ENCODE measurements around the gene TSPAN5.
A peak's percentile ranks its signal among the peaks of the same experiment; 100 is the strongest.
"Not testable (repeated sequence)": the region's sequence is repeated elsewhere in the genome, so short reads cannot be mapped to it uniquely, and the experiment has no call there.

The TSPAN5 gene

DNA sequence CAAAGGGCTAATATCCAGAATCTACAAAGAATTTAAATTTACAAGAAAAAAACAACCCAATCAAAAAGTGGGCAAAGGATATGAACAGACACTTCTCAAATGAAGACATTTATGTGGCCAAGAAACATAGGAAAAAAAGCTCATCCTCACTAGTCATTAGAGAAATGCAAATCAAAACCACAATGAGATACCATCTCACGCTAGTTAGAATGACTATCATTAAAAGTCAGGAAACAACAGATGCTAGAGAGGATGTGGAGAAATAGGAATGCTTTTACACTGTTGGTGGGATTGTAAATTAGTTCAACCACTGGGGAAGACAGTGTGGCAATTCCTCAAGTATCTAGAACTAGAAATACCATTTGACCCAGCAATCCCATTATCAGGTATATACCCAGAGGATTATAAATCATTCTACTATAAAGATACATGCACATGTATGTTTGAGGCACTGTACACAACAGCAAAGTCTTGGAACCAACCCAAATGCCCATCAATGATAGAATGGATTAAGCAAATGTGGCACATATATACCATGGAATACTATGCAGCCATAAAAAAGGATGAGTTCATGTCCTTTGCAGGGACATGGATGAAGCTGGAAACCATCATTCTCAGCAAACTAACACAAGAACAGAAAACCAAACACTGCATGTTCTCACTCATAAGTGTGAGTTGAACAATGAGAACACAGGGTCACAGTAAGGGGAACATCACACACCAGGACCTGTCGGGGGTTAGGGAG is 197.1 kb downstream of the TSPAN5 start:
- not testable (repeated sequence) for DNase-seq (ENCODE audit: low read depth)

DNA sequence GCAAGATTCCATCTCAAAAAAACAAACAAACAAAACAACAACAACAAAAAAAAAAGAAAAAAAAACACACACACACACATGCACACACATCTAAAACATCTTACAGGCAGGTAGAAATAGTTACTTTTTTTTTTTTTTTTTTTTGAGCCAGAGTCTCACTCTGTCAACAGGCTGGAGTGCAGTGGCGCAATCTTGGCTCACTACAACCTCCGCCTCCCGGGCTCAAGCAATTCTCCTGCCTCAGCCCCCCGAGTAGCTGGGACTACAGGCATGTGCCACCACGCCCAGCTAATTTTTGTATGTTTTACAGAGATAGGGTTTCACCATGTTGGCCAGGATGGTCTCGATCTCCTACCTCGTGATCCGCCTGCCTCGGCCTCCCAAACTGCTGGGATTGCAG is 201.0 kb downstream of the TSPAN5 start:
- not testable (repeated sequence) for DNase-seq (ENCODE audit: low read depth)

DNA sequence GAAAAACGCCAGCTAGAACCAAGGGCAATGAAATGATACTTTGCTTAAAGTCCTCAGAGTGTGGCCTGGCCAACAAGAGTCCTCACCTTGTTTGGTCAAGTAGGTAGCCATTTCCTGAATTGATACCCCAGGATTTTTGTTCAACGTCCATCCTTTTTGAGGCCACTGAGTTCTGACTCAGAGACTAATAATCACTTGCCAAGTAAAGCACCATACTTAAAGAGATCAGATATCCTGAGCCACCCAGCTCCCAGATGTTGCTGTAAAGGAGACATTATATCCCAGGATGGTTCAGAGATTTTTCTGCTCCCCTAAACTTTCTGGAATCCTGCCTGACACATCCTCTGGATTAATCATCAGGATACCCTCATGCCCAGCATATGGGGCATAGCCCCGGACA is 206.3 kb downstream of the TSPAN5 start:
- no peak for DNase-seq (ENCODE audit: low read depth)

- no peak for DNase-seq (ENCODE audit: low read depth)
Measured at GRCh38 chr4:98448908-98449307, 209.5 kb downstream of the TSPAN5 start.

GRCh38 chr4:98447648-98448047 is 210.8 kb downstream of the TSPAN5 start:
- DNase-seq (ENCODE audit: low read depth) = no peak

GRCh38 chr4:98446499-98447375 is 211.7 kb downstream of the TSPAN5 start:
- DNase-seq (ENCODE audit: low read depth) = no peak

- no peak for DNase-seq (ENCODE audit: low read depth)
Measured at GRCh38 chr4:98444371-98444770, 214.0 kb downstream of the TSPAN5 start.

- no peak for DNase-seq (ENCODE audit: low read depth)
Measured at GRCh38 chr4:98434816-98435215, 223.6 kb downstream of the TSPAN5 start.

DNA sequence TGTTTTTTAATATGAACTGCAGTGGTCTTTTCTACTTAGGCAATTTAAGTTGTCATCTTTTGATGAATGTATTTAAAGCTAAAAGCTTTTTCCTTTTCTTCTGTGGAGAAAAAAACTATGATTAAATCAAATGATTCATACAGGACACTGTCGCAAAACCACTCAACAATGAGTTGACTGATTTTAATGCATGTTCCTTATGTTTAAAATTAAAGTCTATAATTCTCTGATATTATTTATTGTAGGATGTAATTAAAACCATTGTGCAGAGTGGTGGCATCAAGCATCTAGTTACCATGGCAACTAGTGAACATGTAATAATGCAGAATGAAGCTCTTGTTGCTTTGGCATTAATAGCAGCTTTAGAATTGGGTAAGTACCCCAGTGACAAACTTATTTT is 224.7 kb downstream of the TSPAN5 start:
- no peak for DNase-seq (ENCODE audit: low read depth)

GRCh38 chr4:98430708-98431403 is 227.6 kb downstream of the TSPAN5 start:
- DNase-seq (ENCODE audit: low read depth) = peak; percentile 88

DNA sequence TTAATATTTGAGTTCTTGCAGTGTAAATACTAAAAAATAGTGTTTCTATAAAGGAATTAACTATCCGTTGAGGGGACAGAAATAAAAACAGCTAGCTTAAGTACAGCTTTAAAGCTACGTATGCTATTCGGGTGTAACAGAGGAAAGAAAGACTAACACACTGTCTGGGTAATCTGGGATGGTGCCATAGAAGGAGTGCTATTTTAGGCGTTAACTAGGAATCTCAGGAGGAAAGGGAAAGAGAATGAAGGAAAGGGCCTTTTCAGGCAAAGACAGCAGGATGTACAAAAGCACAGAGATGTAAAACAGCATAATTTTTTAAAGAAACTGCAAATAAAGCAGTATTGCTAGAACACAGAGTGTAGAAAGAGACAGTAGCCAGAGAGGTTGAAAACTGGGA is 235.4 kb downstream of the TSPAN5 start:
- DNase-seq (ENCODE audit: low read depth) = no peak

GRCh38 chr4:98421111-98421510 is 237.3 kb downstream of the TSPAN5 start:
- no peak for DNase-seq (ENCODE audit: low read depth)
